Mesenchymal stem cell (in vitro differentiated cells and primary cell): Measurements from ENCODE around the gene NCOA5.
A peak's percentile ranks its signal among the peaks of the same experiment; 100 is the strongest.

Source experiments
- DNase-seq: peaks from one replicate; pipeline ENCODE4 v3.0.0-alpha.2; 2013
- H2AFZ ChIP-seq: one replicate; pipeline ENCODE4 v1.6.1; 2013; ENCODE audit warnings: low read depth, mild to moderate bottlenecking, control low read depth, inconsistent platforms, low read length, moderate library complexity
- H2AK5ac ChIP-seq: 2 replicates; pipeline ENCODE4 v1.6.1; 2013; ENCODE audit warnings: low read length, moderate library complexity, mild to moderate bottlenecking, inconsistent platforms; ENCODE audit not compliant: severe bottlenecking
- H2BK120ac ChIP-seq: one replicate; pipeline ENCODE4 v1.6.1; 2013; ENCODE audit warnings: low read depth, mild to moderate bottlenecking, inconsistent platforms, low read length, moderate library complexity
- H2BK12ac ChIP-seq, 2 experiments: one replicate each; pipeline ENCODE4 v1.6.1; 2013; ENCODE audit warnings: inconsistent platforms in 2 of 2, low read length in 2 of 2, mild to moderate bottlenecking in 2 of 2, moderate library complexity in 2 of 2, control low read depth in 1 of 2
- H2BK15ac ChIP-seq: one replicate; pipeline ENCODE4 v1.6.1; 2013; ENCODE audit warnings: mild to moderate bottlenecking, low read depth, inconsistent platforms; ENCODE audit not compliant: poor library complexity, severe bottlenecking
- H2BK5ac ChIP-seq: 2 replicates; pipeline ENCODE4 v1.6.1; 2013; ENCODE audit warnings: low read depth, mild to moderate bottlenecking, low read length, control low read depth, inconsistent platforms; ENCODE audit not compliant: poor library complexity, severe bottlenecking
- H3K14ac ChIP-seq, 2 experiments: one replicate each; pipeline ENCODE4 v1.6.1; 2013; ENCODE audit warnings: inconsistent platforms in 2 of 2, low read length in 2 of 2, control low read depth in 1 of 2, mild to moderate bottlenecking in 1 of 2, moderate library complexity in 1 of 2
- H3K18ac ChIP-seq, 2 experiments: one replicate each; pipeline ENCODE4 v1.6.1; 2013; ENCODE audit warnings: inconsistent platforms in 2 of 2, low read length in 2 of 2, control low read depth in 1 of 2, low read depth in 1 of 2, mild to moderate bottlenecking in 1 of 2
- H3K23ac ChIP-seq, 2 experiments: one replicate each; pipeline ENCODE4 v1.6.1; 2013; ENCODE audit warnings: inconsistent platforms in 2 of 2, low read length in 2 of 2, mild to moderate bottlenecking in 2 of 2, moderate library complexity in 2 of 2, control low read depth in 1 of 2
- H3K27ac ChIP-seq: 2 replicates; pipeline ENCODE4 v1.5.1; 2013; ENCODE audit warnings: mild to moderate bottlenecking, moderate library complexity, low read length, control low read depth, inconsistent platforms; ENCODE audit not compliant: poor library complexity, severe bottlenecking
- H3K27me3 ChIP-seq, 2 experiments: 2 replicates each; pipeline versions ENCODE4 v1.6.1 to v1.7.0; 2013; ENCODE audit warnings: low read length in 2 of 2, mild to moderate bottlenecking in 2 of 2, moderate library complexity in 2 of 2, control low read depth in 1 of 2, inconsistent platforms in 1 of 2; ENCODE audit not compliant: control insufficient read depth in 1 of 2, insufficient read depth in 1 of 2
- H3K36me3 ChIP-seq, 2 experiments: 2 replicates each; pipeline versions ENCODE4 v1.6.1 to v1.7.0; 2013; ENCODE audit warnings: low read length in 2 of 2, control low read depth in 1 of 2, inconsistent platforms in 1 of 2, low read depth in 1 of 2, mild to moderate bottlenecking in 1 of 2; ENCODE audit not compliant: insufficient read depth in 2 of 2, control insufficient read depth in 1 of 2
- H3K4ac ChIP-seq, 2 experiments: one replicate each; pipeline ENCODE4 v1.6.1; 2013; ENCODE audit warnings: inconsistent platforms in 2 of 2, low read length in 2 of 2, mild to moderate bottlenecking in 2 of 2, moderate library complexity in 2 of 2, control low read depth in 1 of 2, low read depth in 1 of 2
- H3K4me1 ChIP-seq: 2 replicates; pipeline ENCODE4 v1.6.1; 2013; ENCODE audit warnings: low read depth, low read length, control low read depth; ENCODE audit not compliant: control insufficient read depth, insufficient read depth
- H3K4me2 ChIP-seq: 2 replicates; pipeline ENCODE4 v1.6.1; 2013; ENCODE audit warnings: low read length, mild to moderate bottlenecking, inconsistent platforms; ENCODE audit not compliant: poor library complexity, severe bottlenecking
- H3K4me3 ChIP-seq, 2 experiments: 2 replicates each; pipeline versions ENCODE4 v1.5.1 to v1.7.0; 2013; ENCODE audit warnings: low read length in 2 of 2, mild to moderate bottlenecking in 2 of 2, control low read depth in 1 of 2, low read depth in 1 of 2; ENCODE audit not compliant: insufficient read depth in 1 of 2
- H3K79me1 ChIP-seq: replicated peaks from 2 replicates; pipeline ENCODE4 v1.6.1; 2013; ENCODE audit warnings: mild to moderate bottlenecking, control low read depth, low read length, inconsistent platforms; ENCODE audit not compliant: poor library complexity, severe bottlenecking
- H3K9ac ChIP-seq: 2 replicates; pipeline ENCODE4 v1.7.0; 2013; ENCODE audit warnings: mild to moderate bottlenecking, low read length, moderate library complexity
- H3K9me3 ChIP-seq: 2 replicates; pipeline ENCODE4 v1.7.0; 2013; ENCODE audit warnings: mild to moderate bottlenecking, low read length; ENCODE audit not compliant: control insufficient read depth
- H4K8ac ChIP-seq: one replicate; pipeline ENCODE4 v1.6.1; 2013; ENCODE audit warnings: inconsistent platforms, mild to moderate bottlenecking, low read length, moderate library complexity
- H4K91ac ChIP-seq: one replicate; pipeline ENCODE4 v1.6.1; 2013; ENCODE audit warnings: mild to moderate bottlenecking, low read length, inconsistent platforms
- WGBS: methylation state at CpG from one replicate; pipeline ENCODE4 v1.1.7; 2013; ENCODE audit warnings: mixed read lengths; 5-methylcytosine and 5-hydroxymethylcytosine counted together

NCOA5 gene

DNA sequence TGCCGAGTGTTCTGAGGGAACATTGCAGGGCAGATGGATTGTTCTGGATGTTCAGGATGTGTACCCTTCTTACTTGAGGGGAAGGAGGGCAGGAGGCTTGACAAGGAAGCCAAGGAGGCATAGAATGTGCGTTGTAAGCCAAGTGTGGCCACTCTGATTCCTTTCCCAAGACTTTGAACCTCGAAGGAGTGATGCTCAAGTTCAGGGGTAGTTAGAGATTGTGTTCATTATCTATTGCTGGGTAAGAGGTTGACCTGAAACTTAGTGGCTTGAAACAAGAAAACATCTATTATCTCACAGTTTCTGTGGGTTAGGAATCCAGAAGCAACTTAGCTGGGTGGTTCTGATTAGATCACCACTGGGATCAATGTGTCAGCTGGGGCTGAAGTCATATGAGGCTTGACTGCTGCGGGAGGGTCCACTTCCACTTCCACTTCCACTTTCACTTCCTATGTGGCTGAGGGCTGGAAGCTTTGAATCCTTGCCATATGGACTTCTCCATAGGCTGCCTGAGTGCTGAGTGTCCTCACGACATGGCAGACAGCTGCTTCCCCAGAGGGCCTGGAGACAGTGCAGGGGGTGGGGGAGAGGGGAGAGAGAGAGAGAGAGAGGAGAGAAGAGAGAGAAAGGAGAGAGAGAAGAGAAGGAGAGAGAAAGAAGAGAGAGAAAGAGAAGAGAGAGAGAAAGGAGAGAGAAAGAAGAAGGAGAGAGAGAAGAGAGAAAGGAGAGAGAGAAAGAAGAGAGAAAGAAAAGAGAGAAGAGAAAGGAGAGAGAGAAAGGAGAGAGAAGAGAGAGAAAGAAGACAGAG, 21.5 kb upstream of the NCOA5 start:
- H3K4me2 ChIP-seq, result no peak overlapping the region
- no peak overlapping the region for H2BK5ac ChIP-seq
- no peak overlapping the region for H3K14ac ChIP-seq
- H3K36me3 ChIP-seq, result no peaks in the 10 kb centered on the region
- no peak overlapping the region for H3K4ac ChIP-seq
- no peak overlapping the region for H2AK5ac ChIP-seq
- no peak overlapping the region for H3K23ac ChIP-seq
- 47% methylated on average over 4 of the region's 5 CpGs for WGBS
- no peaks in the 10 kb centered on the region for H3K4me1 ChIP-seq
- no peak overlapping the region for H2BK12ac ChIP-seq
- no peak overlapping the region for H2BK15ac ChIP-seq
- H3K79me1 ChIP-seq, result no peaks in the 10 kb centered on the region
- no peak overlapping the region for H2AFZ ChIP-seq
- H3K18ac ChIP-seq, result no peak overlapping the region
- H4K91ac ChIP-seq, result no peak overlapping the region
- H3K9me3 ChIP-seq, result no peaks in the 10 kb centered on the region
- peaks cover 39 to 47% of the 10 kb centered on the region in 2 experiments for H3K27me3 ChIP-seq
- H2BK120ac ChIP-seq, result no peak overlapping the region
- no peak overlapping the region for H4K8ac ChIP-seq
- H3K9ac ChIP-seq, result peak overlapping the region; percentile 3
- peak overlapping the region in 1 of 2 experiments; percentile 34 for H3K4me3 ChIP-seq
- no peak overlapping the region for H3K27ac ChIP-seq
- DNase-seq, result peak; percentile 52

GRCh38 chr20:46108976-46109375, 19.2 kb upstream of the NCOA5 start:
- Histone ChIP-seq H2BK120ac (no peak overlapping the region), H2AFZ (no peak overlapping the region), H3K4ac (no peak overlapping the region), H3K27ac (no peak overlapping the region), H3K4me1 (no peaks in the 10 kb centered on the region), H3K27me3 (peaks cover 38 to 46% of the 10 kb centered on the region in 2 experiments), H2BK15ac (no peak overlapping the region), H4K91ac (no peak overlapping the region), H3K18ac (no peak overlapping the region), H3K4me3 (no peak overlapping the region), H3K23ac (no peak overlapping the region), H2BK12ac (no peak overlapping the region), H3K9ac (no peak overlapping the region), H2BK5ac (no peak overlapping the region), H3K14ac (no peak overlapping the region), H3K4me2 (no peak overlapping the region), H3K79me1 (no peaks in the 10 kb centered on the region), H4K8ac (no peak overlapping the region), H2AK5ac (no peak overlapping the region), H3K36me3 (no peaks in the 10 kb centered on the region), H3K9me3 (peaks cover 5% of the 10 kb centered on the region)
- no peak for DNase-seq
- 86% methylated on average over 9 of the region's 14 CpGs for WGBS

DNA sequence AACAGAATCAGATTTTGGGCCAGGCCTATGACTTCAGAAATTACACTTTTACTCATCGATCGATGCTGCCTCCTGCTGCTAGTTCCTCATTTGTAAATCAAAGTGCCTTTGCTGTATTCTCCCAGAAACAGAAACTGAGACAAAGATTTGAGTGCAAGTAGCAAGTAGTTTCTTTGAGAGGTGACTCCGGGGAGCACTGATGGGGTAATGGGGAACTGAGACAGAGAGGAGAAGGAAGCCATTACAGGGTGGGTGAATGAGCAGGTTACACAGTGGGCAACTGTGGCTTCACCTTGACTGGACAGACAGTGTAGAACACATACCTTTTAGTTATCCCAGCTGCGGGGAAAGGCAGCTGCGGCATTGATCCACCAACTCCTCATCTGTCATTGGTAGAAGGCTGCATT, 18.7 kb upstream of the NCOA5 start:
- WGBS, result 90% methylated on average over 5 of the region's 5 CpGs

DNA sequence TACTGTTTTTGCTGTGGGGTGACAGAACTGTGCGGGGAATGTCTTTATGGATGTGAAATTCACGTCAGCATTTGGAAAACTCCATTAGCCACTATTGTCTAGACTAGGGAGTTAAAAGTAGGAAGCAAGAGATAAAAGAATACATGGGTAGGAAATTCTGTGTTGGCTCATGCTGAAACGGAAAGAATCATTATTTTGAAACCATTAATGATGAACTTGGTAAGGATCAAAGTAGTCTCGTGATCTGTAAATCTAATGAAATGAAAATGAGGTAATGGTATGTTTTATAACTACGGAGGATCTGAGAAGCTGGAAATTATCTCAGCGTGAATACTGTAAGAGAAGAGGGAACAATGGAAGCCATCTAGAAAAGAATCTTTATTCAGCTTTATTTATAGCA, 17.3 kb upstream of the NCOA5 start:
- Histone ChIP-seq H3K27me3 (peaks cover 25 to 58% of the 10 kb centered on the region in 2 experiments), H2BK15ac (no peak overlapping the region), H3K14ac (no peak overlapping the region), H3K4me3 (no peak overlapping the region), H3K27ac (no peak overlapping the region), H4K91ac (no peak overlapping the region), H3K18ac (no peak overlapping the region), H2BK12ac (no peak overlapping the region), H2BK120ac (no peak overlapping the region), H3K4me1 (no peaks in the 10 kb centered on the region), H4K8ac (no peak overlapping the region), H3K9ac (no peak overlapping the region), H2AK5ac (no peak overlapping the region), H2BK5ac (no peak overlapping the region), H3K79me1 (no peaks in the 10 kb centered on the region), H3K4ac (no peak overlapping the region), H3K4me2 (no peak overlapping the region), H3K23ac (no peak overlapping the region), H3K9me3 (peaks cover 5% of the 10 kb centered on the region), H2AFZ (no peak overlapping the region), H3K36me3 (no peaks in the 10 kb centered on the region)
- no peak for DNase-seq
- WGBS, result 82% methylated on average over 6 of the region's 6 CpGs

More for the DNA sequence above, 18.7 kb upstream of the NCOA5 start:
- H3K4ac ChIP-seq, result no peak overlapping the region
- H3K4me3 ChIP-seq, result no peak overlapping the region
- DNase-seq, result no peak
- H3K14ac ChIP-seq, result no peak overlapping the region
- no peak overlapping the region for H2BK120ac ChIP-seq
- no peak overlapping the region for H4K8ac ChIP-seq
- no peak overlapping the region for H2BK5ac ChIP-seq
- H3K9me3 ChIP-seq, result peaks cover 5% of the 10 kb centered on the region
- no peak overlapping the region for H2AFZ ChIP-seq
- H2BK12ac ChIP-seq, result no peak overlapping the region
- no peak overlapping the region for H3K9ac ChIP-seq
- H3K23ac ChIP-seq, result no peak overlapping the region
- no peak overlapping the region for H4K91ac ChIP-seq
- no peaks in the 10 kb centered on the region for H3K4me1 ChIP-seq
- H2BK15ac ChIP-seq, result no peak overlapping the region
- peaks cover 34 to 46% of the 10 kb centered on the region in 2 experiments for H3K27me3 ChIP-seq
- H3K27ac ChIP-seq, result no peak overlapping the region
- no peaks in the 10 kb centered on the region for H3K79me1 ChIP-seq
- H3K18ac ChIP-seq, result no peak overlapping the region
- H2AK5ac ChIP-seq, result no peak overlapping the region
- H3K36me3 ChIP-seq, result no peaks in the 10 kb centered on the region
- no peak overlapping the region for H3K4me2 ChIP-seq
